HG03460 (cell line): Measurements from ENCODE around the gene ITPR3.

ENCODE experiments used
- ATAC-seq: cut with Tn5 transposase; IDR thresholded peaks from one replicate; pipeline ENCODE4 v1.9.1; 2021; ENCODE audit not compliant: unreplicated experiment

The ITPR3 gene

DNA sequence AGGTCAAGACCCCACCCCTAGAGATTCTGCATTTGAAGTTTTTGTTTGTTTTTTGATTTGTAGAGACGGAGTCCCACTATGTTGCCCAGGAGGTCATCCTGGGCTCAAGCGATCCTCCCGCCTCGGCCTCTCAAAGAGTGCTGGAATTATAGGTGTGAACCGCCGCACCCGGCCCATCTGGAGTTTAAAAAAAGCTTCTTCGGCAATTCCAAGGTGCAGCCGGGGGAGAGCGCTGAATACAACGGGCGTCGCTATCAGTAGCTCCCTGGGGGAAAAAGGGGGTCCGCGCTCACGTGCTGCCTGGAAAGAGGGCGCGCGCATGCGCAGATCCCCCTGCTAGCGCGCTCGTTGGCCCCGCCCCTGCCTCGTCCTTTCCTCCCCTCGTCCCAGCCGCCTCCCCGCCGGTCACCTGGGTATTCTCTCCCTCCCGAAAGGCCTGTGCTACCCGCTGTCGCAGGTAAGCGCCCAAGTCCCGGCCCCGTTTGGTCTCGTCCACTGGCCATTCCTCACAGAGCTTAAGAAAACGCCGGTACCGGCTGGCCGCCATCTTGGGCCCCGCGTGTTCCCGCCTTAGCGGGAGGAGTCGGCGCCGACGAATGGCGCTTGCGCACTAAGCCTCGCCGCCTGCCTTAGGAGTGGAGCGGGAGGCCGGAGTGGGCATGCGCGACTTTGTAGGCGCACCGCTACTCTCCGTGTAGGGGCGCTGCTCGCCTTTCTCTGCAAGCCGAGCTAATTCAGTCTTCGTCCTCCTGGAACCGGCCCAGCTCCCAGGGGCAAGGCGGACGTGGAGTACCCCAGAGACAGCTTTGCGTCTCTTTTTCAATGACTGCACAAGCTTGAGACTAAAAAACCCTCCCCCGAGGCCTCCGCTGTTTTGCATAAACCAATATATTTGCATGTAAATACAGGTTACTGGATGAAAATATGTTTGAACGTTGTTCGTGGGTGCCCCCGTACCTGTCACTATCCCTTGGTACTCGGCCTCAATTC, 90.3 kb downstream of the ITPR3 start, which contains the start of gene UQCC2:
Gene UQCC2, minus strand, starts transcription at position 561 of the 990 bp plus-strand sequence. Its CDS starts 14 bp downstream, at position 547.
- ATAC-seq, result peak; percentile 82

DNA sequence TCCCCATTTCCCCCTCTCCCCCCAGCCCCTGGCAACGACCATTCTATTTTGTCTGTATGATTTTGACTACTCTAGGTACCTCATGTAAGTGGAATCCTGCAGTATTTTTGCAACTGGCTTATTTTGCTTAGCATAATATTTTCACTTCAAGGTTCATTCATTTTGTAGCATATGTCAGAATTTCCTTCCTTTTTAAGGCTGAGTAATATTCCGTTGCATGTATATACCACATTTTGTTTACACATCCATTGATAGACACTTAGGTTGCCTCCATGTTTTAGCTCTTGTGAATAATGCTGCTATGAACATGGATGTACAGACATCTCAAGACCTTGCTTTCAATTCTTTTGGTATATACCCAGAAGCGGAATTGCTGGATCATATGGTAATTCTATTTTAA, 91.8 kb downstream of the ITPR3 start:
- ATAC-seq, result no peak

DNA sequence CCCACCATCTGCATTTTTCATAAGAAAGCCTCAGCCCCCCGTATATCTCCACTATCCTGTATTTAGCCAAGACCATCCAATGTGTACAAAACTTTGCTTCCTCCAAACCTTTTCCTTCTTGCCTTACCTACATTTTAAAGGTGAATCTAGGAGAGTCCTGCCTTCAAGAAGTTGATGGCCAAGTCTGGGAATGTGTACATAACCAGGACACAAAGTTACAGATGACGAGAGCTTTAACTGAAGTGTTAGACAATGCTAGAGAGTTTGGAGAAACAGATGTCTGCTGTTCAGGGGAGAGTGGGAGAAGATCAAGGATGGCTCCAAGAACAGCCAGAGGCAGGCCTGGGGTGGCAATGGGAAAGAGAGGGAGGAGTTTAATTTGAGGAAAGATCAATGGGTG, 92.7 kb downstream of the ITPR3 start:
- no peak for ATAC-seq

DNA sequence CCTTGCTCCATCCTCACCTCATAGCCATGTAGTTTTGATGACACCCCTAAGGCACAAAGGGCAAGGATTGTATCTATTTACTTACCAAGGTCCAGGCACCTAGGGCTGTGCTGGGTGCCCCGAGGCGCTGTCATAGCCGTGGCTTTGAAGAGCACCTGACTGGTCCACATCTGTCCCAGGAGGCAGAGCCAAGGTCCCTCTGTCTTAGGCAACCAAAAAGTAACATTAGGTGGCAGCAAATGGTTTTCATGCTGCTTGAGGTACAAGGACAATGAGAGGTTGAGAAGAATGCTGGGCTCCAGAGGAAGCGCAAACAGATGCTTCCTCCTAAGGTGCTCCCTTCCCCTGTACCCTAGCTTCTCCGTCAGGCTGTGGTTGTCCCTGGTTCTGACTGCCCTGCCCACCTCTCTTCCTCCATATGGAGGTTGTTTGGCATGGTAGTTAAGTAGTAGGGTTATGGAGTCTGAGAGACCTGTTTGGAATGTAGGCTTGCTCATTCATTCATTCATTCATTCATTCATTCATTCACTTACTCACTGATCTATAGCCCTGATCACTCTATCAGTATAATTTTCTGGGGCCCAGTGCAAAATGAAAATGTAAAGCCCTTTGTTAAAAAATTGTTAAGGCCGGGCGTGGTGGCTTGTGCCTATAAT, 93.4 kb downstream of the ITPR3 start:
- no peak for ATAC-seq

DNA sequence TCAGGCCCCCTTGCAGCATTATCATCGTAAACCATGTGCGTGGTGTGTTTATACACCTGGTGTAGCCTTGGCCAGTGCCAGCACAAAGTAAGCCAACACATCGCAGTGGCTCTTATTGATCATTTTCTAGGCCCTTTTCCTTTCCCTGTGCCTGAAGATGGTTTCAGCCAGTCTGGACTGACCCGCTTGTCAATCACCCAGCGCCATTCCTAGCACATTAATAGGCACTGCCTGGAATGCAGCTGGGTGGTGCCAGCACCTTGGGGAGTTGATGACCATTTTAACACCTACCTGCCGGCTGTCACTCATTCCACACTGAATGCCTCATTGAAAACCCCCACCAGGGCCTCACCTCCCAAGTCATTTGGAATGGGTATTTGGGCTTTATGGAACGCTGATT, 95.3 kb downstream of the ITPR3 start:
- ATAC-seq, result no peak

DNA sequence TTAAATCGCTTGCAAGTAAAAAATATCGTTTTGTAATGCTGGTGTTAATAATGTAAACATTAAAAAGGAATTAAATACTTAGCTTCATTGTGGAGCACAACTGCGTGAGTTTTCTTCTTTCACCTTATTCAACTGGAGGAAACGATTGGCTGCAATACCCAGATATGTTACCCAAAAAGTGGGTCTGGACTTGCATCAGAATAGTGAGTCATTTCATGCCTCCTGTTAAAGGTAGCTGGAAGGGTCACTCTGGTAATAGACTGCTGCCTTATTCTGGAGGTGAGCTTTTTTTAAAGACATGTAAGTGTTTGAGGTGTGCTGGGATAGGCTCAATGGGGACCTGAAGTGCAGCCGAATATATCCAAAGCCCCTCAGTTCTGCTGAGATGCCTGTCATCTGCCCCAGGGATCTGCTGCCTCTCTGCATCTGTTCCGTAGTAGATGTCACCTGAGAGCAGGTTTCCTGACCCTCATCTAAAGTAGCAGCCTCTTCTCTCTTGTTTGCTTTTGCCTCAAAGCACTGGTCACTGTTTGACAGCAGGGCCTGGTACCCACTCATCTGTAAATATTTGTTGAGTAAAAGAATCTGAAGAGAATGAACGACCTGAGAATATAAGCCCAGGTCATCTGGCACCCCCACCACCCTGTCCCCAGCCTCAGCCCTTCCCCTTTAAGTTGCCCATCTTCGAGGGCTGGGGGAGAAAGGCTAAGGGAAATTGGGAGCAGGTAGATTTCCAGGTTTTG, 95.9 kb downstream of the ITPR3 start:
- ATAC-seq, result no peak

DNA sequence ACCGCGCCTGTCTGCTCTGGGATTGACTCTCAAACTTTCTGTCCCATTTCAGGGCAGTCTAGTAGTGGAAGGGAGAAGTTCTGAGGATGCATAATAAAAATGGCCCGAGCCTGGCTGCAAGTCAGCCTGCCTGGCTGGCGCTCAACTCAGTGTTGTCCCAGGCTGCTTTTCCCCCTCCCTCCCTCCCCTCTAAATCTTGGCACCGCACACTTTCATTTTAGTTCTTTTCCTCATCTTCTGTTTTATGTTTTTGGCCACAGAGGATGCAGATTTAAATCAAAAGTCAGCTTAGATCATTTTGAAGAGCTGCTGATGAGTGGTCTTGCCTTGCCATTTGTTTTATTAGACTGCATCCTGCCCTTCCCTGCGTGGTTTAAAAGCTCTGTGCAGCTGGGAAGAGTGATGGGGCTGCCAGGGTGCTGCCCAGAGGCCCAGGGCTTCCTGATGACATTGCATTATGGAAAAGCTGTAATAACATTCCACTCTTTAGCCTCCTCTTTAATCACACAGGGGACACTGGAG, 96.9 kb downstream of the ITPR3 start:
- no peak for ATAC-seq

DNA sequence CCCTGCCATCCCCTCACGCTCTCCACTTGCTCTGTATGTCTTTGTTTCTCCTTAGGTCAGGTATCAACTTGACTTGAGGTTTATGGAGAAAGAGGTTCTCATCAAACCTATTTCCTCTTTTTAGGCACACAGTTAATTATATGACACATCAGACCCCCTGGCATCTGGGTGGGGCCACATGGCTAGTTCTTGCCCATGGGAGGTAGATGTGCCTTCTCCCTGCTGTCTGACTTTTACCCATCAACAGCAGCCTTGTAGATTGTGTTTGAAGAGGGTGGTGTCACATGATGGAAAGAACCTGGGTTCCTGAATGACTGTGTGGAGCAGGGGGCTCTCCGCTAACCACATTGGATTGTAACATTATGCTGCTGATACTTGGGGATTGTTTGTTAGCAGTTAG, 97.6 kb downstream of the ITPR3 start:
- no peak for ATAC-seq

DNA sequence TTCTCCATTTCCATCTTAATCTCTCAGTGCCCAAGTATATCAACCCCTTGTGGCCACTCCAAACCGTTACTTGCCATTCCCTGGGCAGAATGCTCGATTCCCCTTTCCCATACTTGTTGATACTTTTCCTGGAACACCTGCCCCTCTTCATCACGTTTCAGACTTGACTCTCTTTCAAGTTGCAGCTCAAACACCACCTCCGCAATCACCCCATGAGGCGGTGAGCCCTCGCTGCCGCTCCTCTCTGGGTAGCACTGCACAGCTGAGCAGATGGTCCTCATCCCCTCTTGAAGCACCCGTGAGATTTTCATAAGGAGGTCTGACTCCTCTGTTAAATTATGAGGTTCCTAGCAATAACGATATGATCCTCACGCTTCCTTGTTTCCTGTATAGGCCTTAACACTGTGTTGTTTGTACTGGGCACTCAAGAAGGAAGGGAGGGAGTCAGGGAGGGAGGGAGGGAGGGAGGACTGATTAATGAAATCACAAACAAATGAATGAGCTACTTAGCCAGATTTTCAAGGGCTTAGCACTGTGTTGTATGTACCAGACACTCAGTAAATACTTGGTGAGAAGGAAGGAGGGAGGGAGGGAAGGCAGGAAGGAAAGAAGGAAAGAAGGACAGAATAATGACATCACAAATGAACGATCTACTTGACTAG, 98.3 kb downstream of the ITPR3 start:
- no peak for ATAC-seq

DNA sequence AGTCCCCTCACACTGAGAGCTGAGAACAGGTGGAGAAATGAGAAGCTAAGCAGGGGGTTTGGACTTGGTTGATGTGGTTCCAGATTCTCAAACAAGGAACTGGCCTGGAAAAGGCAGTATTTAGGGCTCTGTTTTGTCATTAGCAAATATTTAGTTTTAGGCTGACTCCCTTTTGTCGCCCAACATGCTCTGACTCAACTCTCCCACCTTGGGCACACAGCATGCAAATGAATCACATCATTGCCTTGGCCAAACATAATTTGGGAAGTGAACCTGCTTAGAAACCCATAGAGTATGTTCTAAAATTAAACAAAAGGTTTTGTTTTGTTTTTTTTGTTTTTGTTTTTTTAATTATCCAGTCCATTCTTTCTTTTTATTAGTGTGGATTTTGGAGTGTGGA, 99.9 kb downstream of the ITPR3 start:
- no peak for ATAC-seq

DNA sequence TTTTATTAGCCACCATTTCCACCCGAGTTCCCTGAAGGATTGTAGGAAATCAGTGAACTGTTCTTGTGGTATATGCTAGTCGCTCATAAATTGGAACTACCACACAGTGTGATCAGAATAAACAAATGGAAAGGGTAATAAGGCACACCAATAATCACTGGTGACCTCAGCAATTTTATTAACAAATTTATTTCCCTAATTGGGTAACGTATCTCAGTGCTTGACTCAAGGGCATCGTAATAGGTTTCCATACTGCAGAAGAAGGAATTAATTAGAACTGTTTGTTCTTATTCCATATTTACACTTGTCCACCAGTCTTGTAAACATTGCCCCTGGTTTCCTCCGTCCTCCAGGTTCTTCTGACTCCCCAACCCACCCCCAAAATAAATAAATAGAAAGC, 100.4 kb downstream of the ITPR3 start:
- ATAC-seq, result no peak

DNA sequence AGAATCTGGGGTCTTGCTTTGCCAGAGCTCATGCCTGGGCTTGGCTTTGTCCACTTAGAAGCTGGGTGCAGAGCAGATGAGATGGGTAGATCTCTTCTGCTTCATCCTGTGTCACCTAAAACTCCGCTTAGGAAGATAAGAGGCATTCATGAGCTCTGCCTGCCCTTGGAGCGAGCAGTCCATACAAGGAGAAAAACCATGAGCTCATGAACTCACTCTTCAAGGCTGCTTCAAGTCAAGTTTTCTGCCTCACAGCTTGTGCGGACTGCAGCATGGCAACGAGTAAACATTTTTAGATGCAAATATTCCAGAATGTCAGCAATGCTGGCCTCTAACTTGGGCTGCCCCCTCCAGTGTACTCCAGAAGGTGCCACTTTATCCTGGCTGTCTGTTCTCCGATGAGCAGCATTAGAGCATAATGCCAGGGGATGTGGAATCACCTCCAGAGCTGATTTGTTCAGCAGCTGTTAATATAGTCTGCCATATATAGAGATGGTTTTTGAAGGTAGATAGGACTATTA, 101.0 kb downstream of the ITPR3 start:
- ATAC-seq, result no peak

DNA sequence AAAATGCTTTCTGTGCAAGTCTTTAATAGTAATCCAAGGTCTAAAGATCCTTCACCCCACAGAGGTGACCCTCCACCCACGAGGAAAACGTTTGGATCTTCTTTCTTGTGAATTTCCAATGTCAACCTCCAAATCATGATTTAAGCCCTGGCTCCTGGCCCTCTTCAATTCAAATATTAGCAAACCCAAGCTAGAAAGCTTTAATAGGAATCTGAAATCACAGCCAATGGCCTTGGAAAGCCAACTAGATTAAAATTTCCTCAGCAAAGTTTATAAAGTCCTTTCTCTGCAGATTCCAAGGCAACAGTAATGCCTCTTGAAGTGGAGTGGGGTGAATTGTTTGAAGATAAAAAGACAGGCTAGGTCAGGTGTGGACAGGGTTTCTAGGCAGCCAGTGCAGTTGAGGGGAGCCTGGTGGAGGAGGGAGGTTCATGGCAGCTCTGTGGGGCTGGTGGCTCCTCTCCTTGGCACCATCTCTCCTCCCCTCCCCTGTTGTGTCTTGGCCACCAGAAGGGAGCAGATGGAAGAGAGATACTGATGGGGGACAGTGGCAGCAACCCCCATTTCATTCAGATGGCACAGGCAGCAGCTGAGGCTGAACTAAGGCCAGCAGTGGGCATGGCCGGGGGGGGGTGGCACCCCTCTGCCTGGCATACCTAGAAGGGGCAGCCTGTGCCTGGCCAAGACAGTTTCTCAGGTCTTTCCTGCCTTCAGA, 102.4 kb downstream of the ITPR3 start:
- ATAC-seq, result no peak

DNA sequence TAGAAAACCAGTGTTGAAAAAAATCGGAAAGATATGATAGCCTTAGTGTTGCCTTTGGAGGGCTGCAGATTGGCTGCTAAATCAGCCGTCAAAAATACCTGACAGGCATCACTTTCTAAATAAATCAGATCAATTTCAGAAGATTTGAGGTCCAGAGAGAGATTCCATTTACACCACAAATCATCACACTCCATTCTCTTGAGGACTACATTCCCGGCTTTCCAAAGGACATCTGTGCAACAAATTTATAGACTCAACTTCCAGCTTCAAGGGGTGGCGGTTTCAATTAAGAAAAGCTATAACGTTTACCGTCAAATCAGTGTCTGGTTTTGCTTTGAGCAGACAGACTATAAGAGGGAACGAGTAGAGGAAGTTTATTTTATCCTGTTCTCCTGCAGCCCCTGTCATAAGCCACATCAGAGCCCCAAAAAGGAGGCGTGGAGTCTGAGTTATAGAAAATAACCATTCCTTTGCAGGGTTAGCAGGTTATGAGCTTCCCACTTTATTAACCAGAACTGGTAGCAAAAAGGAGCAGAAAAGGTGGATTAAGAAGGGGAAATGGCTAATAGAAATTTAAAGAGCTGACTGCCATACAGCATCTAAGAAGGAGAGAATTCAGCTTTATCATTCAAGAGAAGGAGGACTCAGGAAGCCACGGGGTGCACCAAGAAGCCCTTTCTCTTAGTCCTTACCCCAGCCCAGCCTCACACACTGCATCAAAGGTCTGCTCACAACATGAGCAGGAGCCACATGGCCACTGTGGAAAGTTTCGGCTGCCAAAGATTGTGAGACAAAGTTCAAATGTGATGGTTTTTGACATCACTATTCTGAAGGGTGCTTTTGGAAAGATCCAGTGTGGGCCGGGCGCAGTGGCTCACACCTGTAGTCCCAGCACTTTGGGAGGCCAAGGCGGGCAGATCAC, 103.2 kb downstream of the ITPR3 start:
- no peak for ATAC-seq

DNA sequence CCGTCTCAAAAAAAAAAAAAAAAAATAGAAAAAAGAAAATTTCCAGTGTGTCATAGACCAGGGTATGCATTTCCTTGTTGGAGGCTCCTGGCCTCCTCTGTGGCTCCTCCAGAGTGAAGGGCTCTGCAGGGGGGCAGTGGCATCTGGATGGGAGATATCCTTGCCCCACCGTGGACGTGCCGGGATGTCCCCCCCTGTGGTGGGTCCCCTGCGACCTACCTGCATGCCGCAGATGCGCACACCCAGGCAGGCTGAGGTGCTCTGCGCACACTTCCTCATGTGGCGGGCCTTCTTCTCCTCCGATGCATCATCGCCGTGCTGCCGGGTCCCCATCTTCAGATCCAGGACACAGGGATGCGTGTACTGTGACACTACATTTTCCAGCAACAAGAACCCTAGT, 104.1 kb downstream of the ITPR3 start:
- no peak for ATAC-seq

DNA sequence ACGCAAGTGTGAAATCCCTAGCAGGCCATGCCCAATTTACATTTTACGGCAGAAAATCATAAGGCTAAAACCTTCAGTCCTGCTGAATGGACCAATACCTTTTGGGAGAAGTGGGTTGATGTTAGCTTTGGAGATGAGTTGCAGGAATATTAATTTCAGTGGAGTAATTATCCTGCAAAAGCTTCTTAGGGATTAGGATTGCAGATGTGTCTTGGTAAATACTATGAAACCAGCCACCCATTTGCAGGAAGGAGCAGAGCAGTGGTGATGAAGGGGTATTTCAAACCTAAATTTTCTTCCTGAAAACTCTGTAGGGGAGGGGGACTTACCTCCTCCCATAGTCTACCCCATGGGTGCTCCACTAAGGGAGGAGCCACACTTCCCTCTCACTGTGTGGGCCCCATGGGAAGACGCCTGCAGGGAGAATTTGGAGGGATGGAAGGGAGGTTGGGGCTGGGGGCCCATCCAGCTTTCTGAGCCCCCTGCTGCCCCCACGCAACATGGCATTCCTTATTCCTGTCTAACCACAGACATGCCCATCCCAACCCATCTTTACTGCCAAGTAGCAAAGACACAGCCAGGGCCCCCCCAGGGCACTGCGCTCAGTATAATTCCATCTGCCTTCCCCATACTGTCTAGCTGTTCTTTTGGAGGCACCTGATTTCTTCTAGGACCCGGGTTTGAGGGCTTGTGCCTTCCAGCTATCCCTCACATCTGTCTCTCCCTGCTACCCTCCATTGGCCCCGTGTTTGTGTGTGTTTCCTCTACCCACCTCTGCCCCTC, 105.0 kb downstream of the ITPR3 start:
- no peak for ATAC-seq

DNA sequence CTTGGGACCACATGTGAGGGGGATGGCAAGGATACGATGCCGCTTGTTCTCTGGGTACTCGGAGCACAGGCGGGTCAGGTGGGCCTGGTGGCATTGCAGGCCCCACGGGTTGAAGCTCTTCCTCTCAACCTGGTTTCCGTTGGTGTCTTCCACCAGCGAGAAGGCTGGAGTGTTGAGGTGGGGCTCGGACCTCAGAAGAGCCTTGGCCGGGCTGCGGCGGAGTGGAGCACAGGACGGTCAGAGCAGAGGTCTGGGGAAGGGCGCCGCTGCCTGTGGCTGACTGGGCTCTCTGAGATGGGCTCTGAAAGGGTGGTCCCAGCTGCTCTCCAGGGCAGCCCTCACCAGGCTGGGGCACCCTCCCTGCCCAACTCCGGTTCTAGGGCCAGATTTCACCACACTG, 105.6 kb downstream of the ITPR3 start:
- ATAC-seq, result no peak

DNA sequence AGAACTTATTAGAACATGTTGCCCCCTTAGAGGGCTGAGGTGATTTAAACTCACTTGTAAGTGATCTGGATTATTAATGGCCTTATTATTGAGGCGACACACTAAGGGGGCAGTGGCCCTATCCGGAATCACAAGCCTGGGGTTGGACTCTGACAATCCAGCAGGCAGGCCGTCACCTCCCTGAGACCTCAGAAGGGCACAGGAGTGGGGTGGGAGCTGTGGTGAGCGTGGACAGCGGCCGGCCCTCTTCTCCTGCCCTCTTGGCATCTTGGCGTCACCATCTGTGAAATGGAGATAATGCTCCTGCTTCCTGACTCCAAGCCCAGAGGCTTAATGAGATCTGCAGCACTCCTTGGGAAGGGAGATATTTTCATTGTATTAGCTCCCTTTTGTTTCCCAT, 106.0 kb downstream of the ITPR3 start:
- no peak for ATAC-seq
